Measurements from ENCODE around the gene DAPL1. TPM values are rescaled to one million over a fixed set of nuclear protein-coding genes. Genes with fewer than 3 reads are reported as not detected.

DAPL1 gene
- total RNA-seq, 1 donor from 2014 or later = 179 TPM

GRCh38 chr2:158778243-158778642 is 16.9 kb upstream of the DAPL1 start:
- ATAC-seq = no peak

- ATAC-seq = no peak
Observed at GRCh38 chr2:158779621-158780020, 15.5 kb upstream of the DAPL1 start.

- ATAC-seq = peak; percentile 91
Observed at GRCh38 chr2:158781353-158781961, 13.7 kb upstream of the DAPL1 start.

GRCh38 chr2:158782136-158782535 is 13.0 kb upstream of the DAPL1 start:
- no peak for ATAC-seq

GRCh38 chr2:158782616-158783015 is 12.5 kb upstream of the DAPL1 start:
- ATAC-seq = no peak

GRCh38 chr2:158783923-158784322 is 11.2 kb upstream of the DAPL1 start:
- ATAC-seq = peak; percentile 88

GRCh38 chr2:158786897-158787296 is 8.2 kb upstream of the DAPL1 start:
- no peak for ATAC-seq

GRCh38 chr2:158788951-158789350 is 6.2 kb upstream of the DAPL1 start:
- ATAC-seq = no peak

GRCh38 chr2:158796652-158797051 is 1.5 kb downstream of the DAPL1 start:
- ATAC-seq = peak; percentile 21

- ATAC-seq = peak; percentile 61
Observed at GRCh38 chr2:158797963-158798700, 3.0 kb downstream of the DAPL1 start.

- no peak for ATAC-seq
Observed at GRCh38 chr2:158799181-158799580, 4.1 kb downstream of the DAPL1 start.

- ATAC-seq = no peak
Observed at GRCh38 chr2:158803506-158803905, 8.4 kb downstream of the DAPL1 start.

- ATAC-seq = no peak
Observed at GRCh38 chr2:158805255-158805654, 10.1 kb downstream of the DAPL1 start.

GRCh38 chr2:158805936-158806335 is 10.8 kb downstream of the DAPL1 start:
- ATAC-seq = no peak

GRCh38 chr2:158806941-158807340 is 11.8 kb downstream of the DAPL1 start:
- no peak for ATAC-seq

- peak; percentile 49 for ATAC-seq
Observed at GRCh38 chr2:158808426-158808825, 13.3 kb downstream of the DAPL1 start.

- ATAC-seq = no peak
Observed at GRCh38 chr2:158809816-158810215, 14.7 kb downstream of the DAPL1 start.

- ATAC-seq = no peak
Observed at GRCh38 chr2:158810731-158811460, 15.8 kb downstream of the DAPL1 start.

GRCh38 chr2:158815166-158815565 is 20.0 kb downstream of the DAPL1 start:
- ATAC-seq = no peak

GRCh38 chr2:158815658-158816057 is 20.5 kb downstream of the DAPL1 start:
- no peak for ATAC-seq

- ATAC-seq = no peak
Observed at GRCh38 chr2:158817588-158817987, 22.5 kb downstream of the DAPL1 start.

- ATAC-seq = no peak
Observed at GRCh38 chr2:158818511-158818910, 23.4 kb downstream of the DAPL1 start.

GRCh38 chr2:158822193-158822592 is 27.1 kb downstream of the DAPL1 start:
- ATAC-seq = no peak
